ENCODE data around the gene ACO2.

- no peak for TF ChIP-seq CTCF (IDR thresholded peaks at IDR 0.05)
- no peak for TF ChIP-seq POLR2A (IDR thresholded peaks at IDR 0.05)
- no peak for TF ChIP-seq POLR2AphosphoS5 (IDR thresholded peaks at IDR 0.05)
These were observed 11.4 kb downstream of the ACO2 start for GRCh38 chr22:41480397-41480735.

All from upper lobe of left lung (tissue), 4 donors.